Activated CD8-positive, alpha-beta T cell treated with anti-CD3 and anti-CD28 coated beads for 36 hours (primary cell): ENCODE measurements around the gene HECTD1. TPM values are rescaled to one million over a fixed set of nuclear protein-coding genes. Genes with fewer than 3 reads are reported as not detected.

Experiments
- ATAC-seq: fragments of 200-7000 bp; cut with Tn5 transposase; one replicate; pipeline ENCODE4 v1.10.0; 2021; ENCODE audit warnings: mild to moderate bottlenecking, moderate library complexity
- CTCF ChIA-PET: fragments of 350-600 bp; sonication (Branson Sonifier 250); formaldehyde crosslinking; loops from one replicate; lab custom pipeline; 2021; ENCODE audit warnings: antibody characterized with exemption; lab: Charles Lee
- POLR2A ChIA-PET: fragments of 350-600 bp; sonication (Branson Sonifier 250); formaldehyde crosslinking; loops from one replicate; lab custom pipeline; 2021; ENCODE audit warnings: antibody characterized with exemption; lab: Charles Lee
- DNase-seq: peaks from one replicate; pipeline ENCODE4 v3.0.0-alpha.2; 2020
- H3K27ac Mint-ChIP-seq: one replicate; pipeline ENCODE4 v1.8.0; 2021; ENCODE audit warnings: mild to moderate bottlenecking, mixed read lengths
- H3K27me3 Mint-ChIP-seq: one replicate; pipeline ENCODE4 v1.8.0; 2021; ENCODE audit warnings: mixed read lengths
- H3K36me3 Mint-ChIP-seq: one replicate; pipeline ENCODE4 v1.8.0; 2021; ENCODE audit warnings: low read depth, mixed read lengths
- H3K4me1 Mint-ChIP-seq: one replicate; pipeline ENCODE4 v1.8.0; 2021; ENCODE audit warnings: low read depth, mixed read lengths
- H3K4me3 Mint-ChIP-seq: one replicate; pipeline ENCODE4 v1.8.0; 2021; ENCODE audit warnings: mild to moderate bottlenecking, moderate library complexity, mixed read lengths
- H3K9me3 Mint-ChIP-seq: one replicate; pipeline ENCODE4 v1.8.0; 2021; ENCODE audit warnings: mixed read lengths
- intact Hi-C: fragments of 100-400 bp; cut with micrococcal nuclease; formaldehyde crosslinking; loops from one replicate; pipeline ENCODE4 v1.10.0; 2022
- total RNA-seq, 2 experiments: library from RNA; stranded (reverse); gene quantifications; one replicate each; pipeline ENCODE4 v1.2.3, GENCODE V29; 2021
- TF ChIP-seq, protein P1 (sequence below): fragments of 200-600 bp; IDR thresholded peaks from one replicate; pipeline ENCODE4 v1.8.0; 2022; ENCODE audit warnings: antibody characterized with exemption, mild to moderate bottlenecking

Gene HECTD1
- total RNA-seq, 2 experiments from 2014 or later: 78.9 to 82.2 TPM

GRCh38 chr14:31203414-31203742, 4.2 kb downstream of the HECTD1 start:
- Mint-ChIP-seq H3K9me3 (no peaks in the 10 kb centered on the region), H3K27ac (peak overlapping the region; percentile 25), H3K4me3 (no peak overlapping the region), H3K27me3 (no peaks in the 10 kb centered on the region), H3K36me3 (peaks cover 43% of the 10 kb centered on the region), H3K4me1 (peaks cover 47% of the 10 kb centered on the region)
- POLR2A ChIA-PET: no interaction called here
- intact Hi-C loops: loop anchor here (10.0 kb wide), 1 partner anchor 151 kb away; no protein-coding TSS in a partner anchor
- DNase-seq (no peak), ATAC-seq (no peak)
- CTCF ChIA-PET: no interaction called here
- TF ChIP-seq, protein P1, sequence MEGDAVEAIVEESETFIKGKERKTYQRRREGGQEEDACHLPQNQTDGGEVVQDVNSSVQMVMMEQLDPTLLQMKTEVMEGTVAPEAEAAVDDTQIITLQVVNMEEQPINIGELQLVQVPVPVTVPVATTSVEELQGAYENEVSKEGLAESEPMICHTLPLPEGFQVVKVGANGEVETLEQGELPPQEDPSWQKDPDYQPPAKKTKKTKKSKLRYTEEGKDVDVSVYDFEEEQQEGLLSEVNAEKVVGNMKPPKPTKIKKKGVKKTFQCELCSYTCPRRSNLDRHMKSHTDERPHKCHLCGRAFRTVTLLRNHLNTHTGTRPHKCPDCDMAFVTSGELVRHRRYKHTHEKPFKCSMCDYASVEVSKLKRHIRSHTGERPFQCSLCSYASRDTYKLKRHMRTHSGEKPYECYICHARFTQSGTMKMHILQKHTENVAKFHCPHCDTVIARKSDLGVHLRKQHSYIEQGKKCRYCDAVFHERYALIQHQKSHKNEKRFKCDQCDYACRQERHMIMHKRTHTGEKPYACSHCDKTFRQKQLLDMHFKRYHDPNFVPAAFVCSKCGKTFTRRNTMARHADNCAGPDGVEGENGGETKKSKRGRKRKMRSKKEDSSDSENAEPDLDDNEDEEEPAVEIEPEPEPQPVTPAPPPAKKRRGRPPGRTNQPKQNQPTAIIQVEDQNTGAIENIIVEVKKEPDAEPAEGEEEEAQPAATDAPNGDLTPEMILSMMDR: no peak

- intact Hi-C loops: loop anchor here (10.0 kb wide), 1 partner anchor 154 kb away; no protein-coding TSS in a partner anchor
- ATAC-seq (no peak), DNase-seq (no peak)
- TF ChIP-seq, protein P1: no peak
- Mint-ChIP-seq H3K27me3 (no peaks in the 10 kb centered on the region), H3K4me3 (no peak overlapping the region), H3K9me3 (no peaks in the 10 kb centered on the region), H3K4me1 (peaks cover 60% of the 10 kb centered on the region), H3K27ac (no peak overlapping the region), H3K36me3 (peaks cover 47% of the 10 kb centered on the region)
- CTCF ChIA-PET: interaction anchor here (0.7 kb wide), 1 partner anchor 98 kb away, joined by 3 read pairs; no protein-coding TSS in a partner anchor
- POLR2A ChIA-PET: interaction anchor here (0.6 kb wide), 1 partner anchor 60 kb away, joined by 4 read pairs; no protein-coding TSS in a partner anchor
Measured at GRCh38 chr14:31201111-31201510, 6.5 kb downstream of the HECTD1 start.

DNA sequence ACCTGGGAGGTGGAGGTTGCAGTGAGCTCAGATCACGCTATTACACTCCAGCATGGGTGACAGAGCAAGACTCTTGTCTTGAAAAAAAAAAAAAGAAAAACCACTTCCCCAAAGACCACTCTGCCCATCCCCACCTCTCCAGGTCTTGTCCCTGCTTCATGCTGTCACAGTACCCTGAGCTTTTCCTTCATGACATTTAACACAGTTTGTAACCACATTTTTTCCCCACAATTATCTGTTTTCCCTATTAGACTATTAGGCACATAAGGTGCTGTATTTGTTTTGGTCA, 6.9 kb downstream of the HECTD1 start:
- TF ChIP-seq, protein P1: no peak
- Mint-ChIP-seq H3K4me1 (peaks cover 57% of the 10 kb centered on the region), H3K4me3 (no peak overlapping the region), H3K27ac (no peak overlapping the region), H3K27me3 (no peaks in the 10 kb centered on the region), H3K36me3 (peaks cover 44% of the 10 kb centered on the region), H3K9me3 (no peaks in the 10 kb centered on the region)
- no peak for DNase-seq
- intact Hi-C loops: loop anchor here (10.0 kb wide), 1 partner anchor 154 kb away; no protein-coding TSS in a partner anchor
- ChIA-PET CTCF (interaction anchor here (0.7 to 1.2 kb wide), 2 partner anchors 22 to 98 kb away, joined by 3 to 4 read pairs; no protein-coding TSS in a partner anchor), POLR2A (interaction anchor here (0.6 kb wide), 1 partner anchor 60 kb away, joined by 4 read pairs; no protein-coding TSS in a partner anchor)
- ATAC-seq: no peak

- intact Hi-C loops: no loop called here
- CTCF ChIA-PET: interaction anchor here (1.8 kb wide), 1 partner anchor 10 kb away, joined by 6 read pairs; the partner anchor contains the start of gene HECTD1
- TF ChIP-seq, protein P1: no peak
- Mint-ChIP-seq H3K27ac (peak overlapping the region; percentile 13), H3K36me3 (peaks cover 25% of the 10 kb centered on the region), H3K4me3 (no peak overlapping the region), H3K9me3 (no peaks in the 10 kb centered on the region), H3K4me1 (peaks cover 52% of the 10 kb centered on the region), H3K27me3 (no peaks in the 10 kb centered on the region)
- ATAC-seq (no peak), DNase-seq (no peak)
- POLR2A ChIA-PET: interaction anchor here (6.0 kb wide), 1 partner anchor 10 kb away, joined by 36 read pairs; the partner anchor contains the start of gene HECTD1
Measured at GRCh38 chr14:31197671-31198070, 9.9 kb downstream of the HECTD1 start.

DNA sequence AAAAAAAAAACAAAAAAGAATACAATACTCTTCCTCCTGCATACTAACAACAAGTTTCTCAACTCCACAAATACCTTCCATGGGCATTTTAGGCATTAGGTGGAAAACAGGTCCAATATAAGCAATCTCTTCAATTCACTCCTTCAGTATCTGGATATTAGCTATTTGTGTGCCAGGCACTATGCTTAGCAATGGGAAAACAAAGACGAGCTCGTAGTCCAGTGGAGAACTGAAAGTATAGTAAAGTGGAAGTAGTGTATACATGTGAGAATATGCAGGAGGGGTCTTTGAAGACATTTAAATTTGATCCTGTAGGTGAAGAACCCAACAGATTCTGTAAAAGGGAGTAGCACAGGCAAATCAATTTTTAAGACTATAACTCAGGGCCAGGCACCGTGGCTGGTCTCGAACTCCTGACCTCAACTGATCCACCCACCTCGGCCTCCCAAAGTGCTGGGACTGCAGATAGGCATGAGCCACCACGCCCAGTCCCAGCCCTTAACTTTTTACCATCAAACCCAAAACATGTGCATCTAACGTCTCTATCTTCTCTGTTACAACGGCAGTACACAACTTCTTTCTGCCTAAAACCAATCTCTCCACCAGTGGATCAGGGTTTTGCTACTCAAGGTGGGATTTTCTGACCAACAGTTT, 10.6 kb downstream of the HECTD1 start:
- TF ChIP-seq, protein P1: no peak
- H3K27ac Mint-ChIP-seq: no peak overlapping the region
- no peak for ATAC-seq
- peaks cover 25% of the 10 kb centered on the region for H3K36me3 Mint-ChIP-seq
- H3K27me3 Mint-ChIP-seq: no peaks in the 10 kb centered on the region
- no peak overlapping the region for H3K4me3 Mint-ChIP-seq
- no peak for DNase-seq
- peaks cover 49% of the 10 kb centered on the region for H3K4me1 Mint-ChIP-seq
- intact Hi-C loops: no loop called here
- ChIA-PET POLR2A (interaction anchor here (6.0 kb wide), 1 partner anchor 11 kb away, joined by 36 read pairs; the partner anchor contains the start of gene HECTD1), CTCF (interaction anchor here (1.8 kb wide), 1 partner anchor 11 kb away, joined by 6 read pairs; the partner anchor contains the start of gene HECTD1)
- H3K9me3 Mint-ChIP-seq: no peaks in the 10 kb centered on the region
